Body of pancreas (tissue), 4 donors: Measurements from ENCODE around the gene RABIF. TPM values are rescaled to one million over a fixed set of nuclear protein-coding genes. Genes with fewer than 3 reads are reported as not detected.

Experiments
- ATAC-seq: fragments of 150-250 bp; one replicate; pipeline ENCODE4 v1.9.1; 2016
- DNase-seq, 4 donors: peaks; one replicate each; pipeline ENCODE4 v3.0.0-alpha.2; 2019
- H3K27ac ChIP-seq, 4 donors: fragments of 200-600 bp; sonication (generic); 1 replicate in 3 of 4; 2 replicates in 1 of 4; pipeline versions ENCODE4 v1.5.1 to v1.6.1; 2016 to 2019; ENCODE audit warnings: mild to moderate bottlenecking in 1 of 4, mixed read lengths in 1 of 4, moderate library complexity in 1 of 4
- H3K27me3 ChIP-seq, 2 donors: fragments of 200-600 bp; sonication (generic); one replicate each; pipeline ENCODE4 v1.6.0; 2016; ENCODE audit warnings: mild to moderate bottlenecking in 1 of 2
- H3K36me3 ChIP-seq, 2 donors: fragments of 200-600 bp; sonication (generic); replicated peaks in 1 of 2; 2 replicates each; pipeline ENCODE4 v1.5.1; 2016; ENCODE audit warnings: low read depth in 2 of 2; ENCODE audit not compliant: insufficient read depth in 1 of 2
- H3K4me1 ChIP-seq: fragments of 200-600 bp; sonication (generic); one replicate; pipeline ENCODE4 v1.6.0; 2016
- H3K4me3 ChIP-seq, 2 donors: fragments of 200-600 bp; sonication (generic); 1 replicate in 1 of 2; 2 replicates in 1 of 2; pipeline ENCODE4 v1.5.1; 2016 to 2019
- H3K9me3 ChIP-seq, 3 donors: fragments of 200-600 bp; sonication (generic); 1 replicate in 2 of 3; 2 replicates in 1 of 3; pipeline ENCODE4 v1.5.1; 2016
- CTCF ChIP-seq, 7 experiments: fragments of 450-650 bp in 4 of 7; fragments of 200-600 bp in 3 of 7; sonication (generic) in 3 of 7; IDR thresholded peaks; one replicate each; pipeline ENCODE4 v1.5.1; 2016 to 2019; ENCODE audit warnings: antibody characterized with exemption in 7 of 7
- POLR2A ChIP-seq, 3 donors: fragments of 450-650 bp; IDR thresholded peaks; one replicate each; pipeline ENCODE4 v1.6.1; 2016; ENCODE audit warnings: antibody characterized with exemption in 3 of 3, mild to moderate bottlenecking in 2 of 3
- WGBS, 2 donors: methylation state at CpG; one replicate each; pipeline ENCODE4 v1.1.5; 2017; 5-methylcytosine and 5-hydroxymethylcytosine counted together
- intact Hi-C: fragments of 100-400 bp; cut with DNase I; formaldehyde crosslinking; loops from one replicate; pipeline ENCODE4 v1.15.1; 2023
- total RNA-seq, 2 donors: library from RNA; depleted of rRNA; stranded (reverse); fragments of >200 nt; gene quantifications; one replicate each; pipeline ENCODE4 v1.1.0, GENCODE V29; 2016

RABIF gene
- total RNA-seq, 2 donors from 2014 or later = 2.6 to 4.0 TPM

GRCh38 chr1:202850593-202851362, 38.2 kb downstream of the RABIF start:
- H3K27me3 ChIP-seq = no peaks in the 10 kb centered on the region
- DNase-seq = peak in 1 of 4 donors; percentile 22
- no peaks in the 10 kb centered on the region for H3K4me1 ChIP-seq
- no peak for TF ChIP-seq POLR2A (IDR thresholded peaks at IDR 0.05)
- no peak for TF ChIP-seq CTCF (IDR thresholded peaks at IDR 0.05)
- no peaks in the 10 kb centered on the region for H3K36me3 ChIP-seq
- WGBS, 2 donors = 85 to 86% methylated on average over 7 of the region's 7 CpGs
- intact Hi-C loops = no loop called here
- no peak for ATAC-seq
- no peak overlapping the region for H3K4me3 ChIP-seq
- no peaks in the 10 kb centered on the region for H3K9me3 ChIP-seq
- H3K27ac ChIP-seq = no peak overlapping the region

GRCh38 chr1:202848191-202848542, 40.8 kb downstream of the RABIF start:
- H3K4me3 ChIP-seq = no peak overlapping the region
- H3K9me3 ChIP-seq = no peaks in the 10 kb centered on the region
- DNase-seq (no peak), ATAC-seq (no peak)
- intact Hi-C loops = no loop called here
- no peaks in the 10 kb centered on the region for H3K27me3 ChIP-seq
- H3K36me3 ChIP-seq = no peaks in the 10 kb centered on the region
- no peaks in the 10 kb centered on the region for H3K4me1 ChIP-seq
- TF ChIP-seq CTCF (IDR thresholded peaks at IDR 0.05) = no peak
- no peak for TF ChIP-seq POLR2A (IDR thresholded peaks at IDR 0.05)
- no peak overlapping the region for H3K27ac ChIP-seq
- WGBS, 2 donors = 39 to 54% methylated on average over 2 of the region's 2 CpGs

- Histone ChIP-seq H3K27ac (no peak overlapping the region), H3K4me3 (no peak overlapping the region), H3K27me3 (no peaks in the 10 kb centered on the region), H3K4me1 (no peaks in the 10 kb centered on the region), H3K9me3 (no peaks in the 10 kb centered on the region), H3K36me3 (no peaks in the 10 kb centered on the region)
- WGBS, 2 donors = 48% methylated on average over 6 of the region's 6 CpGs; no CpG with 5 or more reads in 1 of the 2 donors
- no peak for ATAC-seq
- TF ChIP-seq POLR2A (IDR thresholded peaks at IDR 0.05) (no peak), CTCF (IDR thresholded peaks at IDR 0.05) (no peak)
- intact Hi-C loops = no loop called here
- DNase-seq = no peak
Observed at GRCh38 chr1:202844935-202845334, 44.0 kb downstream of the RABIF start.

GRCh38 chr1:202844259-202844658, 44.7 kb downstream of the RABIF start:
- intact Hi-C loops = no loop called here
- H3K9me3 ChIP-seq = no peaks in the 10 kb centered on the region
- H3K27ac ChIP-seq = no peak overlapping the region
- TF ChIP-seq CTCF (IDR thresholded peaks at IDR 0.05) (no peak), POLR2A (IDR thresholded peaks at IDR 0.05) (no peak)
- no peaks in the 10 kb centered on the region for H3K27me3 ChIP-seq
- DNase-seq = no peak
- 68 to 85% methylated on average over 2 to 5 of the region's 5 CpGs for WGBS, 2 donors
- H3K36me3 ChIP-seq = no peaks in the 10 kb centered on the region
- no peak overlapping the region for H3K4me3 ChIP-seq
- no peaks in the 10 kb centered on the region for H3K4me1 ChIP-seq
- ATAC-seq = no peak

GRCh38 chr1:202843081-202843480, 45.9 kb downstream of the RABIF start:
- Histone ChIP-seq H3K4me1 (no peaks in the 10 kb centered on the region), H3K36me3 (no peaks in the 10 kb centered on the region), H3K27me3 (no peaks in the 10 kb centered on the region), H3K9me3 (no peaks in the 10 kb centered on the region), H3K4me3 (no peak overlapping the region), H3K27ac (no peak overlapping the region)
- ATAC-seq (no peak), DNase-seq (no peak)
- intact Hi-C loops = no loop called here
- TF ChIP-seq CTCF (IDR thresholded peaks at IDR 0.05) (no peak), POLR2A (IDR thresholded peaks at IDR 0.05) (no peak)
- 73 to 79% methylated on average over 11 of the region's 11 CpGs for WGBS, 2 donors
